ENCODE data around the gene FAM8A1.

Gene FAM8A1

GRCh38 chr6:17635568-17635967 is 35.5 kb downstream of the FAM8A1 start:
- no peak overlapping the region for H3K9ac ChIP-seq (ENCODE audit: low read depth, low read length)
- no peak overlapping the region for H3K27ac ChIP-seq (ENCODE audit: low read length)
- no peaks in the 10 kb centered on the region for H3K9me3 ChIP-seq (ENCODE audit: insufficient read depth, low read depth, low read length)
- no peaks in the 10 kb centered on the region for H3K27me3 ChIP-seq (ENCODE audit: insufficient read depth, low read length)
- no peak overlapping the region for H3K4me3 ChIP-seq (ENCODE audit: low read length)
- peaks cover 90% of the 10 kb centered on the region for H3K36me3 ChIP-seq (ENCODE audit: insufficient read depth, low read depth, low read length)
- H3K4me1 ChIP-seq (ENCODE audit: insufficient read depth, low read length): no peaks in the 10 kb centered on the region

- no peaks in the 10 kb centered on the region for H3K27me3 ChIP-seq (ENCODE audit: insufficient read depth, low read length)
- no peak overlapping the region for H3K9ac ChIP-seq (ENCODE audit: low read depth, low read length)
- no peaks in the 10 kb centered on the region for H3K9me3 ChIP-seq (ENCODE audit: insufficient read depth, low read depth, low read length)
- H3K27ac ChIP-seq (ENCODE audit: low read length): no peak overlapping the region
- H3K4me1 ChIP-seq (ENCODE audit: insufficient read depth, low read length): no peaks in the 10 kb centered on the region
- peaks cover 86% of the 10 kb centered on the region for H3K36me3 ChIP-seq (ENCODE audit: insufficient read depth, low read depth, low read length)
- H3K4me3 ChIP-seq (ENCODE audit: low read length): no peak overlapping the region
These were observed 38.2 kb downstream of the FAM8A1 start for GRCh38 chr6:17638212-17638715.

- Histone ChIP-seq H3K4me1 (ENCODE audit: insufficient read depth, low read length) (no peaks in the 10 kb centered on the region), H3K36me3 (ENCODE audit: insufficient read depth, low read depth, low read length) (peaks cover 94% of the 10 kb centered on the region), H3K9me3 (ENCODE audit: insufficient read depth, low read depth, low read length) (no peaks in the 10 kb centered on the region), H3K27me3 (ENCODE audit: insufficient read depth, low read length) (no peaks in the 10 kb centered on the region), H3K4me3 (ENCODE audit: low read length) (no peak overlapping the region), H3K27ac (ENCODE audit: low read length) (no peak overlapping the region), H3K9ac (ENCODE audit: low read depth, low read length) (no peak overlapping the region)
These were observed 40.4 kb downstream of the FAM8A1 start for GRCh38 chr6:17640477-17640917.

GRCh38 chr6:17648745-17649144 is 48.6 kb downstream of the FAM8A1 start:
- Histone ChIP-seq H3K36me3 (ENCODE audit: insufficient read depth, low read depth, low read length) (peaks cover 88% of the 10 kb centered on the region), H3K9ac (ENCODE audit: low read depth, low read length) (no peak overlapping the region), H3K4me1 (ENCODE audit: insufficient read depth, low read length) (no peaks in the 10 kb centered on the region)

GRCh38 chr6:17650656-17651309 is 50.7 kb downstream of the FAM8A1 start:
- Histone ChIP-seq H3K9ac (ENCODE audit: low read depth, low read length) (no peak overlapping the region), H3K4me3 (ENCODE audit: low read length) (no peak overlapping the region), H3K27me3 (ENCODE audit: insufficient read depth, low read length) (no peaks in the 10 kb centered on the region), H3K4me1 (ENCODE audit: insufficient read depth, low read length) (no peaks in the 10 kb centered on the region), H3K27ac (ENCODE audit: low read length) (no peak overlapping the region), H3K36me3 (ENCODE audit: insufficient read depth, low read depth, low read length) (peaks cover 83% of the 10 kb centered on the region), H3K9me3 (ENCODE audit: insufficient read depth, low read depth, low read length) (no peaks in the 10 kb centered on the region)

More at GRCh38 chr6:17648745-17649144, 48.6 kb downstream of the FAM8A1 start:
- H3K9me3 ChIP-seq (ENCODE audit: insufficient read depth, low read depth, low read length): no peaks in the 10 kb centered on the region
- no peak overlapping the region for H3K4me3 ChIP-seq (ENCODE audit: low read length)
- no peaks in the 10 kb centered on the region for H3K27me3 ChIP-seq (ENCODE audit: insufficient read depth, low read length)
- no peak overlapping the region for H3K27ac ChIP-seq (ENCODE audit: low read length)

GRCh38 chr6:17653198-17653882 is 53.2 kb downstream of the FAM8A1 start:
- Histone ChIP-seq H3K9me3 (ENCODE audit: insufficient read depth, low read depth, low read length) (no peaks in the 10 kb centered on the region), H3K4me1 (ENCODE audit: insufficient read depth, low read length) (no peaks in the 10 kb centered on the region), H3K27me3 (ENCODE audit: insufficient read depth, low read length) (no peaks in the 10 kb centered on the region), H3K4me3 (ENCODE audit: low read length) (no peak overlapping the region), H3K27ac (ENCODE audit: low read length) (no peak overlapping the region), H3K36me3 (ENCODE audit: insufficient read depth, low read depth, low read length) (peaks cover 81% of the 10 kb centered on the region), H3K9ac (ENCODE audit: low read depth, low read length) (no peak overlapping the region)

- Histone ChIP-seq H3K36me3 (ENCODE audit: insufficient read depth, low read depth, low read length) (peaks cover 82% of the 10 kb centered on the region), H3K9ac (ENCODE audit: low read depth, low read length) (no peak overlapping the region), H3K27ac (ENCODE audit: low read length) (no peak overlapping the region), H3K9me3 (ENCODE audit: insufficient read depth, low read depth, low read length) (no peaks in the 10 kb centered on the region), H3K4me3 (ENCODE audit: low read length) (no peak overlapping the region), H3K4me1 (ENCODE audit: insufficient read depth, low read length) (no peaks in the 10 kb centered on the region), H3K27me3 (ENCODE audit: insufficient read depth, low read length) (no peaks in the 10 kb centered on the region)
These were observed 56.0 kb downstream of the FAM8A1 start for GRCh38 chr6:17656092-17656491.

- Histone ChIP-seq H3K4me1 (ENCODE audit: insufficient read depth, low read length) (no peaks in the 10 kb centered on the region), H3K9me3 (ENCODE audit: insufficient read depth, low read depth, low read length) (no peaks in the 10 kb centered on the region), H3K9ac (ENCODE audit: low read depth, low read length) (no peak overlapping the region), H3K4me3 (ENCODE audit: low read length) (no peak overlapping the region), H3K36me3 (ENCODE audit: insufficient read depth, low read depth, low read length) (peaks cover 84% of the 10 kb centered on the region), H3K27ac (ENCODE audit: low read length) (no peak overlapping the region), H3K27me3 (ENCODE audit: insufficient read depth, low read length) (no peaks in the 10 kb centered on the region)
These were observed 56.5 kb downstream of the FAM8A1 start for GRCh38 chr6:17656644-17657043.

All from iPS-20b (cell line).